GM18520 (cell line): Measurements from ENCODE around the gene NUBPL.
"Not testable (repeated sequence)": the region's sequence is repeated elsewhere in the genome, so short reads cannot be mapped to it uniquely, and the experiment has no call there.

ENCODE experiments used
- ATAC-seq: cut with Tn5 transposase; IDR thresholded peaks from one replicate; pipeline ENCODE4 v1.9.1; 2021; ENCODE audit not compliant: unreplicated experiment

The NUBPL gene

GRCh38 chr14:31876741-31877140, 315.5 kb downstream of the NUBPL start:
- no peak for ATAC-seq

GRCh38 chr14:31877255-31877798, 316.1 kb downstream of the NUBPL start:
- no peak for ATAC-seq

GRCh38 chr14:31879661-31880348, 318.6 kb downstream of the NUBPL start:
- ATAC-seq, result no peak

- no peak for ATAC-seq
Measured at GRCh38 chr14:31880935-31881334, 319.7 kb downstream of the NUBPL start.

DNA sequence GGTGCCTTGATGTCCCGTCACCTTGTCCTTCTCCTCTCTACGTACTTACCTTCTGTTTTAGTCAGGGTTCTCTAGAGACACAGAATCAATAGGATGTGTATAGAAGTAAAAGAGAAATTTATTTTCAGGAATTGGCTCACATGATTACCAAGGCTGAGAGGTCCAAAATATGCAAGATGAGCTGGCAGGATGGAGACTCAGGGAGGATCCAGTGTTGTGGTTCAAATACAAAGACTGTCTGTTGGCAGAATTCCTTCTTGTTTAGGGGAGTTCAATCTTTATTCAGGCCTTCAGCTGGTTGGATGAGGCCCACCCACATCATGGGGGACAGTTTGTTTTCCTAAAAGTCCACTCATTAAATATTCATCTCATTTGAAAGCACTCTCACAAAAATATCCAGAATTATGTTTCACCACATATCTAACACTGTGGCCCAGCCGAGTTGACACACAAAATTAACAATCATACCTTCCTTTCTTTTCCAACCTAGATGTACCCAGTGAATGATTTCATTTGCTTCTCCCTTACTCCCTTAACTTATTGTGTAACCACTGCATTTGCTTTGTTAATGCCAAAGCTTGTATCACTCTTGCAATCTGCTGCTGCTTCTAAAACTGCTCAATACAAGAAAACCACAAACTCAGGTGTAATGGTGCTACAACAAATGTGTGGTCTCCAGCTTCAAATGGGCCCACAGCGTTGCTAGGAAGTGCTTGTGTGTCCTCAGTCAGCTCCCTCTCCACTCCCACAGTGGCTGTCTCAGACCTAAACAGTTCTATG, 320.5 kb downstream of the NUBPL start:
- no peak for ATAC-seq

DNA sequence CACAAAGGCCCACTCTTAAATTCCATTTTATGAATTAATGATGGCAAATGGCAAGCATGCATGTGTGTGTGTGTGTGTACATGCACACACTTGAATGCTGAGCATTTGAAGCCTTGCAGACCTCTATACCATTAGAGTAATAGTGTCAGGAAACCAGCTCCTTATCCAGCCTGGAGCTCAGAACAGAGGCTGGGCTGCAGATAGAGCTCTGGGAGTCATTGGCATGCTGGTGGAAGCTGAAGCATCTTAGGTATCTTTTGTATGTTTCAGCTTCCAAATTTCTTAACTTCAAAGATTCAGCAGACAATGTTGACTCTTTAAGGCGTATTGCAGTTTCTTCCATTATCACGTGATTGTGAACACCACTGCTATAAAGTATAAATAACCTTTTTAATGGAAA, 323.0 kb downstream of the NUBPL start:
- no peak for ATAC-seq

DNA sequence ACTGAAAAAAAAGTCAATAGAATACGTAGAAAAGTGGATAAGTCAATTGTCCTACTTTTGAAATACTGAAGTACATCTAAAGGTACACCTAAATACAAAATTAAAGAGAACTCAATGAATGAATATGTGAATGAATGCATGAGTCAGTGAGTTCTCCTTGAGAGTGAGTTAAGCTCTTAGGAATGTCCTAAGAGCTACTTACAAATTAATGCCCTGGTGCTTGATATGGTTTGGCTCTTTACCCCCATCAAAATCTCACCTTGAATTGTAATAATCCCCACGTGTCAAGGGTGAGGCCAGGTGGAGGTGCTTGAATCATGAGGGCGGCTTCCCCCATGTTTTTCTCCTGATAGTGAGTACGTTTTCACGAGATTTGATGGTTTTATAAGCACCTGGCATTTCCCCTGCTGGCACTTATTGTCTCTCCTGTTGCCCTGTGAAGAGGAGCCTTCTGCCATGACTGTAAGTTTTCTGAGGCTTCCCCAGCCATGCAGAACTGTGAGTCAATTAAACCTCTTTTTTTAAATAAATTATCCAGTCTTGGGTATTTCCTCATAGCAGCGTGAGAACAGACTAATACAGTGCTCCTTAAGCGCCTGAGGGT, 323.7 kb downstream of the NUBPL start:
- ATAC-seq, result no peak

DNA sequence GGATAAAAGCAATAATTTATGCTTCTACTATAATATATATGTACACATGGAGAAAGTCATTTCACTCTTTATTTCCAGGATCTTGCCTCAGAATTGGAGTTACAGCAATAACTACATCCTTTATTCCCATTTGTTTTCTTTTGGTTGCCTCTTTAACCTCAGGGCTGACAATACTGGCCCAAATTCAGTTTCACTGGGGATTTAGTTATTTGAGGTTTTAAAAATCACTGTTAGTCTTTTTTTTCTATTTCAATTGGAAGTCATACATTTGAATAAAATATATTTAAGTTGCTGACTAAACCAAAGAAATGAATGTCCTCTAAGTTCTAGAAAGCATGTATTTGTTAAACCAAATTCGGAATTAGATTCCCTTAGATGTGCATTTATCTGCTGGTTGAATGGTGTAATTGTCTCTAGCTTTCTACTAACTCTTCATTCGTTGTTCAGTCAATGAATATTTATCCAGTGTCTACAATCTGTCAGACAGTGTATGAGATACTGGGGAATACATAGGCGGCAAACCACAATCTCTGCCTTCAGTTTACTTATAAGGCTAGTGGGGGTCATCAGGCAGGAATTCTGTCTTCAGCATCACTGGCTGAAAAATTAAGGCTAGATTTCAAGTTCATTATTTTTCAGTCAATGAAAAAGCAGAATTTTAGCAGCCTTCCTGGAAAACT, 325.1 kb downstream of the NUBPL start:
- no peak for ATAC-seq

- no peak for ATAC-seq
Measured at GRCh38 chr14:31887929-31888580, 326.9 kb downstream of the NUBPL start.

DNA sequence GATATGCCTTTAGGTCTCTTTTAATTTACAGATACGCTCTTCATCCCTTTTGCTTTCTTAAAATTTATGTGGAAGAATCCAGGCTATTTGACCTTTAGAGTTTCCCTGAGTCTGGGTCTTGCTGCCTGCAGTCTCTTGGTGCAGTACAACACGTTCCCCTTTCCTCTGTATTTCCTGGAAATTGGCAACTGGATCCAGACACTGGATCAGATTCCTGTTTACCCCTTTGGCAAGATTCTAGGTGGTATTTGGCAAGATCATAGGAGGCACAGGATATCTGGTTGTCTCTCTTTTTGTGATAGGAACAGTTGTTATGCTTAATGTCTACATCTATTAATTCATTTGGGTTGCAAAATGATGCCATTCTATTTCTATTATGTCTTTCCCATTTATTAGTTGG, 328.1 kb downstream of the NUBPL start:
- ATAC-seq, result no peak

GRCh38 chr14:31890202-31890601, 329.0 kb downstream of the NUBPL start:
- not testable (repeated sequence) for ATAC-seq

- no peak for ATAC-seq
Measured at GRCh38 chr14:31893221-31893757, 332.1 kb downstream of the NUBPL start.

DNA sequence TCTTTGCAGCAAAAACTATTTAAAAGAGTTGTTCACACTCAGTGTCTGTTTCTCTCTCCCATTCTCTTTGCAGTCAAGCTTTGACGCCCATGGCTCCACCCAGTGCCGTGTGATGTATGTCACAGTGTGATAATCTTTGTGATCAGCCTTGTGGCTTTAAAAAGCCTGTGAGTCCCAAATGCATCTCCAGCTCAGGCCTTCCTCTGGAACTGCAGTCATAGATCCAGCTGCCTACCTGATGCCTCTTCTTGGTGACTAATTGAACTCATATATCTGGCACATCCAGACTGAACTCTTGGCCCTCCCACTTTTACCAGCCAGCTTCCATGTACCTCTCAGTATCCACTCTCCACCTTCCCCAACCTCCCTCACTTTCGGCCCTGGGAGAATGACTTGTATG, 333.1 kb downstream of the NUBPL start:
- ATAC-seq, result no peak

- no peak for ATAC-seq
Measured at GRCh38 chr14:31895206-31895605, 334.0 kb downstream of the NUBPL start.

GRCh38 chr14:31895646-31896045, 334.4 kb downstream of the NUBPL start:
- ATAC-seq, result no peak

GRCh38 chr14:31897581-31898186, 336.5 kb downstream of the NUBPL start:
- no peak for ATAC-seq

DNA sequence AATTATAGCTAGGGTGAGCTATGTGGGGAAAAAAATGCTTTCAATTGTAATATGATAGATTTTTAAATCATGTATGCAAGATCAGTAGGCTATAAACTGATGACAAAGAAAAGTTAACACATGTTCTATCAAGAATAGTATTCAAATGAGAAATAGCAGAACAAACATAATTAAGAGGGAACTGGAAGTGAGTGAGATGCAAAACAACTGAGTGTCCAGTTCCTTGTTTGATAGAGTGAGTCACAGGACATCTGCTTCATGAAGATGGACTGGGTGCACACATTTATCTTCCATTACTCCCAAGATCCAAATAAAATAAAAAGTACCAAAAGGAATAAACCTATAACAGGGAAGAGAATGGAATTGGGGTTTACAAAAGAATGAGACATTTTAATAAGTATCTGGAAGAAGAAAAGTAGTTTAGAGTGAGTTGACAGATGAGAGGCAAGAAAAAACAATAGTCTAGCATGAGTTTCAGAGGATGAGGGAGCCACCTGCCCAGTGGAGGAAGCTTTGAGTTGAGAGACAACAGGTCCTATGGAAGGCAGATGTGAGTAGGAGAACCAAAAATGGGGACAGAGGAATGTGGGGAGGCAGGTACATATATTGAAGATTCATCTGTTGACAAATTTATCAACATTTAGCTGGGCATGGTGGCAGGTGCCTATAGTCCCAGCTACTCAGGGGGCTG, 337.8 kb downstream of the NUBPL start:
- ATAC-seq, result no peak

DNA sequence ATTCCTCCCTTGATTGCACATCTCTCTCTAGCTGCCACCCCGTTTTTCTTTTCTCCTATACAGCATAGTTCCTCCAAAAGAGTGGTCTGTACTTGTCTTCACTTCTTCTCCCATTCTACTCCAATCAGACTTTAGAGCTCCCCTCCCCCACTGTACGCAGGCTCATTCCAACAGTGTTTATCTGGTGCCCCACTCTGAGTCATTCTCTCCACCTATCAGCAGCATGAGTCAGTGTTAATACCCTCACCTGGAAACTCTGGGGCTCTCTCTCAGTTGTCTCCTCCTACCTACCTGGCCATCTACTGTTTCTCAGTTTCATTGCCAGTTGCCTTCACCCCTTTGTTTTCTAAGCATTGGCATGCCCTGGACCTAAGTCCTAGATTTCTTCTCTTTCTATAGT, 340.8 kb downstream of the NUBPL start:
- ATAC-seq, result no peak

GRCh38 chr14:31902945-31903646, 341.9 kb downstream of the NUBPL start:
- no peak for ATAC-seq
